GM10847 (cell line): Measurements from ENCODE around the gene GLA.
A peak's percentile ranks its signal among the peaks of the same experiment; 100 is the strongest.

Source experiments
- POLR2A ChIP-seq: IDR thresholded peaks from 2 replicates; pipeline ENCODE4 v1.6.1; 2011; ENCODE audit not compliant: insufficient read length; ENCODE audit errors: extremely low read depth

The GLA gene

GRCh38 chrX:101385026-101385684 is 22.6 kb downstream of the GLA start:
- no peak for TF ChIP-seq POLR2A

GRCh38 chrX:101383679-101384205 is 24.0 kb downstream of the GLA start:
- TF ChIP-seq POLR2A: no peak

DNA sequence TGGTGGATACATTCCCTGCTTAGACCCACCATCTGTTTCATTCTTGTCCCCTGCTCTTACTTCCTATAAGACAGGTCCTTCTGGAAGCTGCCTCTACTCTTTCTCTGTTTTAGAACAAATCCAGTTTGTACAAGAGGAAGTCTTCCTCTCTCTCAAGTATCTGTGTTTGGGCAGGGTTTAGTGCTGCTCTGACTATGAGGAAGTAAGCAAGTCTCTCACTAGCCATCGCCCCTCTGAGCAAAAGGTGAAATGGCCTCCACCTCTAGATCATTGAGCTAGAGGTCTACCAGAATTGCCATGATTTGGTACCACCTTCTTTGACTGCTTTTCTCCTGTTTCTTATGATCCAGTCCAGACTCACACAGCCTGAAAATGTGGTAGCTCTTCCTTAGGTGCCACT is 30.2 kb downstream of the GLA start:
- no peak for TF ChIP-seq POLR2A

DNA sequence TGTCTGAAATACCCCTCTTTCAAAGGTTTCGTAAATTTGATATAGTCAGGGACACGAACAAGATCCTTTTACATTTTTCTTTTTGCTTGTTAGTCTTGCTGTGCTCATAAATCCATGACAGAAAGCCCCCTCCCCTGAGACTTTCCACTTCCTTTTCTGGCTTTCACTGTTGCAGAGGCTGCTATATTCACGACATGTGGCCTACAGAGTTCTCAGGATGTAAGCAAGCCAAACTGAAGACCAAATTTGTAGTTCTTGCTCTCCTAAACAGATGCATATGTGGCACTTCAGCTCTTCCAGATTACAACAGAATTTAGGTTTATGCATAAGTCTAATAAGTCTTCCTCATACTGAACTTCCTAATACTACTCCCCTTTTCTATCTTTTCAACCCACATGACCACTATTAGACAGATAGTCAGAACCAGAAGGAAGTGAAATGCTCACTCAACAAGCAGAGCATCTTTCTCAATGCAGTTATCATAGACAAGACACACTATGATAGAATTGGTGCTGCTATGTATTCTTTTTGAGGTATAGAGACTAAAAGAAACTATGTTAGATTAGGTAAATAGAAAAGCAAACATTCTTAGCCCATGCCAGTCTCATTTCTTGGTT is 36.7 kb downstream of the GLA start:
- no peak for TF ChIP-seq POLR2A

GRCh38 chrX:101369687-101370086 is 38.0 kb downstream of the GLA start:
- TF ChIP-seq POLR2A: no peak

GRCh38 chrX:101368800-101369199 is 38.9 kb downstream of the GLA start:
- no peak for TF ChIP-seq POLR2A

DNA sequence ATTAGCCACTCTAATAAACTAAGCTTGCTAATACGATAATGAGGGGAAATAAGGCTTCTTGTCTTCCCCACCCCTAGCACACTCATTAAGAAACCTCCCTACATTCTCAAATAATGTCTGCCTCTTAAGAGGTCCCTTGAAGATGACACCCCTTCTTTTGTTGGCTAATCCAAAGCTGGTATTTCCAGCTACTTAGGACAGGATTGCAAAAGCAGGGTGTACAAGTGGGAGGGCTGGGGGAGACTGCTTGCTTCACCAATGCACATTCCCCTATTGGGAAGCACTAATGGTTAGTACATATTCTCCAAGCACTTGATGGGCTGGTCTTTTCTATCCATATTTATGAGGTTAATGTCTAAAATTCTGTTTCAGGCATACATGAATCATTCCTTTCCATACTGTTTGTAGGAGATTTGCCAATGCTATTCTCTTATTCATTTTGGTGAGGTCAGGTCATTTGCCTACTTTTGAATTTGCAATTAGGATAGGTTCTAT is 42.4 kb downstream of the GLA start:
- no peak for TF ChIP-seq POLR2A

DNA sequence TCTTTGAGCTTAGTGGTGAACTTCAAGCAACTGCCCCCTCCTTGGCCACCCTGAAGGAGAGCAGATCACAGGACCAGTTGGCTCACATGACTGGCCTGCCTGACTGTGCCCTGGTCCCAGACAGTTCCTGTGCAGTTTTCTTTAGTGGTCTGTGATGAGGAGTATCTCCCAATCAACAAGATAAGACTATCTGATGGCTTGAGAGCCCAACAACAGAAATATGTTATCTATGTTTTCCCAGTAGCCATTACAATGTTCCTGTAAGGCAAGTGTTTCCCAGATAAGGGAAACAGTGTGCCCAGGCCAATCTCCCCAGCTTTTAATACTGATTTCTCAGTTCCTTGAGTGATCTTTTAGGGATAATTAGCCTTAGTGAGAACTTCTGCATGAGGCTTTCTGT is 45.0 kb downstream of the GLA start:
- no peak for TF ChIP-seq POLR2A

GRCh38 chrX:101362116-101362515 is 45.6 kb downstream of the GLA start:
- TF ChIP-seq POLR2A: no peak

DNA sequence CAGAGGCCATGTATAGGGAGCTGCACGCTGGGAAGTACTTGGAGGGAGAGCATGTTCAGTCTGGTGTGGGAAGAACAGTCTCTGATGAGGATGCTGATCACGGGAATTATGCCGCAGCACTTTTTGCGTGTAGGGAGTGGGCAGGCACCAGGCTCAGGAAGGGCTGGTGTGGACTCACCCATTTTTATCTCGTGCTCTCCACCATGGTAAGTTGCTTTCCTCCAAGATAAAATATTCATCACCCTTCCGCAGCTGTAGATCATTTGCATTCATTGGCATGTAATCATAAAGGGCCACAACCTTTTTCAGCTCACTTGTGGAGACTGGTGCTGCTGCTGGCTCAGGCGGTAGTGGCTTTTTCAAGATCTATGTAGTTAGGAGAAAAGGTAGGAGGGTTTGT is 47.3 kb downstream of the GLA start:
- no peak for TF ChIP-seq POLR2A

GRCh38 chrX:101359966-101360365 is 47.8 kb downstream of the GLA start:
- no peak for TF ChIP-seq POLR2A

GRCh38 chrX:101357166-101357795 is 50.4 kb downstream of the GLA start:
- no peak for TF ChIP-seq POLR2A

GRCh38 chrX:101349193-101349562 is 58.5 kb downstream of the GLA start:
- no peak for TF ChIP-seq POLR2A

GRCh38 chrX:101348452-101349192 is 59.1 kb downstream of the GLA start, which contains the start of gene TIMM8A:
Gene TIMM8A, minus strand, starts transcription at chrX:101348742. Its CDS starts 78 bp downstream, at chrX:101348664.
- TF ChIP-seq POLR2A: peak; percentile 66

DNA sequence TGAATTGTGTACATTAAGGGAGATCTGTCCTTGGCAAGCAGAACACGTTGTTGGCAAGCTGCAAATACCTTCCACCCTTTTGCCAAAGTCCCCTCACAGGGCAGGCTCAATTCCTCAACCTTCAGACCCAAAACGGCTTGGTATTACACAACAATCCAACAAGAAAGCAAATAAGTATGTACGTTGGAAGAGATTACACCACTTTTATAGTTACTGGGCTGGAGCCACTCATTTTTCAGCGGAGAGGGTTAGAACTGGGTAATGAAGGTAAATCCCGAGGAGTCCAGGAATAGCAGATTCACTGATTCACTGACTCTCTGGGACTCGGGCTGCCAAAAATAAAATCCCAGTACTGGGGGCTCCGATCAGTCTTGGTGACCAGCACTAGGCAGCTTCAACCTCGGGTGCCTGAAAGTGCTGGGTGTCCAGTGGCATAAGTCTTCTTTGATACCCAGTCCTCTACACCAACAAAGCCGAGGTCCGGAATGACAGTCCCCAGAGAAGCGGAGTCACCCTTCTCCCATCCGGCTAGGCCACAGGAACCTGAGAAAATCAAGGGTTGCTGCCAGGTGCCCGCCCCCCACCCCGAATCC is 59.8 kb downstream of the GLA start:
- TF ChIP-seq POLR2A: no peak
